Mucosa of descending colon (tissue), 3 donors: ENCODE measurements around the gene OR56A5. TPM values are rescaled to one million over a fixed set of nuclear protein-coding genes. Genes with fewer than 3 reads are reported as not detected.

Experiments
- ATAC-seq: fragments of 200-7000 bp; cut with Tn5 transposase; one replicate; pipeline ENCODE4 v1.9.1; 2020; ENCODE audit warnings: mild to moderate bottlenecking, moderate library complexity
- DNase-seq, 3 donors: peaks; one replicate each; pipeline ENCODE4 v3.0.0-alpha.2; 2020
- H3K36me3 ChIP-seq: fragments of 200-600 bp; one replicate; pipeline ENCODE4 v1.8.0; 2021; ENCODE audit warnings: low read depth, mild to moderate bottlenecking
- H3K4me1 ChIP-seq: fragments of 200-600 bp; one replicate; pipeline ENCODE4 v1.8.0; 2021; ENCODE audit warnings: low read depth, mild to moderate bottlenecking
- H3K4me3 ChIP-seq: fragments of 200-600 bp; one replicate; pipeline ENCODE4 v1.8.0; 2021; ENCODE audit warnings: mild to moderate bottlenecking
- H3K9me3 ChIP-seq: fragments of 200-600 bp; one replicate; pipeline ENCODE4 v1.8.0; 2021; ENCODE audit warnings: mild to moderate bottlenecking
- intact Hi-C, 2 donors: fragments of 100-400 bp; cut with DNase I in 1 of 2; cut with micrococcal nuclease in 1 of 2; formaldehyde crosslinking; loops; one replicate each; pipeline versions ENCODE4 v1.11.0 to v1.11.1; 2022; cut with DNase I, micrococcal nuclease
- long read RNA-seq, 2 donors: library from polyadenylated mRNA; unstranded; transcript quantifications; one replicate each; pipeline ENCODE4 v2.0.0, GENCODE V29; 2019 to 2021
- total RNA-seq, 3 donors: library from RNA; stranded (reverse); fragmentation: NEBNext Ultra II Directional in 2 of 3; extraction: Animal tissue kit (Norgen Biotek cat#: 25700) in 2 of 3; gene quantifications; one replicate each; pipeline versions ENCODE4 v1.2.1 to v1.2.4, GENCODE V29; 2021 to 2023
- TF ChIP-seq, protein P1 (sequence below): fragments of 200-600 bp; IDR thresholded peaks from one replicate; pipeline ENCODE4 v1.8.0; 2022; ENCODE audit warnings: antibody characterized with exemption, mild to moderate bottlenecking
- donor health status: DM: no; HTN: no; CAD: no; lungs with moderate emphysema.
- donor health status: DM: no; HTN: no; CAD: no.
- donor health status: DM: no; HTN: yes; CAD: no.

The OR56A5 gene, protein sequence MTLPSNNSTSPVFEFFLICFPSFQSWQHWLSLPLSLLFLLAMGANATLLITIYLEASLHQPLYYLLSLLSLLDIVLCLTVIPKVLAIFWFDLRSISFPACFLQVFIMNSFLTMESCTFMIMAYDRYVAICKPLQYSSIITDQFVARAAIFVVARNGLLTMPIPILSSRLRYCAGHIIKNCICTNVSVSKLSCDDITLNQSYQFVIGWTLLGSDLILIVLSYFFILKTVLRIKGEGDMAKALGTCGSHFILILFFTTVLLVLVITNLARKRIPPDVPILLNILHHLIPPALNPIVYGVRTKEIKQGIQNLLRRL
- total RNA-seq: not detected
- long read RNA-seq, donor 1: 0 reads
- long read RNA-seq, donor 2: 0 reads

DNA sequence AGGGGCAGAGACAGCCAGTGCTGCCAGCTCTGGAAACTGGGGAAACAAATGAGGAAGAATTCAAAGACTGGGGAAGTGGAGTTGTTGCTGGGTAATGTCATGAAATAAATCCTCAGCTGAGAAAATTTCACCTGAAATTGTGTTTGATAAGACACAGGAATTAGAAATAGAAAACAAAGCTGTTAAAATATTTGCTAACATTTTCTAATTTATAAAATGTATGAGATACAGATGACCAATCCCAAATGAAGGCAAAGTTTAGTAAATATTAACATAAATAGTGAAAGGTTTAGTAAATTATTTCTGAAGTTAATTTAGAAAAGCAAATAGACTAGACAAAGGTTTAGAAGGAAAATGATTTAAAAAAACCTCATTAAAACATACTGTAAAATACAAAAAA is at the start of gene OR56A5:
TSS of gene OR56A5 (minus strand) at position 101 of the 400 bp plus-strand sequence. CDS start at position 101, 0 bp downstream.
- Histone ChIP-seq H3K4me1 (no peaks in the 10 kb centered on the region), H3K36me3 (no peaks in the 10 kb centered on the region), H3K9me3 (peaks cover 14% of the 10 kb centered on the region), H3K4me3 (no peak within 1 kb of the TSS)
- DNase-seq (no peak), ATAC-seq (no peak)
- intact Hi-C loops: no loop called here
- TF ChIP-seq, protein P1, sequence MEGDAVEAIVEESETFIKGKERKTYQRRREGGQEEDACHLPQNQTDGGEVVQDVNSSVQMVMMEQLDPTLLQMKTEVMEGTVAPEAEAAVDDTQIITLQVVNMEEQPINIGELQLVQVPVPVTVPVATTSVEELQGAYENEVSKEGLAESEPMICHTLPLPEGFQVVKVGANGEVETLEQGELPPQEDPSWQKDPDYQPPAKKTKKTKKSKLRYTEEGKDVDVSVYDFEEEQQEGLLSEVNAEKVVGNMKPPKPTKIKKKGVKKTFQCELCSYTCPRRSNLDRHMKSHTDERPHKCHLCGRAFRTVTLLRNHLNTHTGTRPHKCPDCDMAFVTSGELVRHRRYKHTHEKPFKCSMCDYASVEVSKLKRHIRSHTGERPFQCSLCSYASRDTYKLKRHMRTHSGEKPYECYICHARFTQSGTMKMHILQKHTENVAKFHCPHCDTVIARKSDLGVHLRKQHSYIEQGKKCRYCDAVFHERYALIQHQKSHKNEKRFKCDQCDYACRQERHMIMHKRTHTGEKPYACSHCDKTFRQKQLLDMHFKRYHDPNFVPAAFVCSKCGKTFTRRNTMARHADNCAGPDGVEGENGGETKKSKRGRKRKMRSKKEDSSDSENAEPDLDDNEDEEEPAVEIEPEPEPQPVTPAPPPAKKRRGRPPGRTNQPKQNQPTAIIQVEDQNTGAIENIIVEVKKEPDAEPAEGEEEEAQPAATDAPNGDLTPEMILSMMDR: no peak

DNA sequence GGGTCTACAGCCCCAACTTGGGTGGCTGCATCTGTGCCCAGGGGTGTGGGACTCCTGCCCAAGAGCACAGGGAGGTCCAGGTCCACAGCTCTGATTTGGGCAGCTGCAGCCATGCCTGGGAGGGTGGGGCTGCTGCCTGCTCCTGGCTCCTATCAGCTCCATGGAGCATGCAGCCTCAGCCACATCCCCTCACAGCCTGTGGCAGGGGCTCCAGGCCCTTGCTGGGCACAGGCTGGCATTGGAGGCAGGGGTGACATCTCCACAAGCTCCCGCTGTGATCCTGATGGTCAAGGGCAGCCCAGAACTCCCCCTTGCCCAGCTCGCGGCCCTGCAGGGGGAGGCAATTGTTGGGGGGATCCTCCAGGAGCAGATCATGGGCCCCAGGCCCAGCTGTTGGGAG is 44.7 kb upstream of the OR56A5 start:
- TF ChIP-seq, protein P1: no peak
- H3K36me3 ChIP-seq: no peaks in the 10 kb centered on the region
- DNase-seq (no peak), ATAC-seq (no peak)
- no peaks in the 10 kb centered on the region for H3K4me1 ChIP-seq
- no peaks in the 10 kb centered on the region for H3K9me3 ChIP-seq
- H3K4me3 ChIP-seq: no peak overlapping the region
- intact Hi-C loops: no loop called here

DNA sequence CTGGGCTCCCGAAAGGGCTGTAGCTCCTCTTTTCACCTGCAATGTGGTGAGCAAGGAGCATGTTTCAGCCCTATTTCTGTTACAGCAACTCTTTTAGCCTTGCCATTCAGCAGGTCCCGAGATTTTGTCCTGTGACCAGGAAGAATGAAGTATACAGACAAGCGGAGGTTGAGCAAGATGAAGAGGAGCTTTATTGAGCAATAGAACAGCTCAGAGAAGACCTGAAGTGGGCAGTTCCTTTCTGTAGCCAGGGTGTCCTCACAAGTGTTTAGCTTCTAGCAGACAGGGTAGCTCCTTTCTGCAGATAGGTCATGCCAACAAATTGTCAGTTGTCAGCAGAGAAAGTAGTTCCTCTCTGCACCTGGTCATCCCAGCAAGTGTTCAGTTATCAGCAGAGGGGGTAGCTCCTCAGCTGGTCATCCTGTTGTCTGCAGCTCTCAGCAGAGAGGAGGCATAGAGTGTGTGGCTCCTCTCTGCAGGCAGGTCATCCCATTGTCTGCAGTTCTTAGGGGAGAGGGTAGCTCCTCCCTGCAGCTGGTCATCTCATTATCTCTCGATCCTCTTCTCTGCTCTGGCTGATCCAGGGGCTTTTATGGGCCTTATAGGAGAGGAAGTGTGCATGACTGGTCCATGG is 43.9 kb upstream of the OR56A5 start:
- TF ChIP-seq, protein P1: no peak
- DNase-seq (no peak), ATAC-seq (no peak)
- intact Hi-C loops: no loop called here
- no peaks in the 10 kb centered on the region for H3K36me3 ChIP-seq
- no peak overlapping the region for H3K4me3 ChIP-seq
- H3K4me1 ChIP-seq: no peaks in the 10 kb centered on the region
- no peaks in the 10 kb centered on the region for H3K9me3 ChIP-seq

DNA sequence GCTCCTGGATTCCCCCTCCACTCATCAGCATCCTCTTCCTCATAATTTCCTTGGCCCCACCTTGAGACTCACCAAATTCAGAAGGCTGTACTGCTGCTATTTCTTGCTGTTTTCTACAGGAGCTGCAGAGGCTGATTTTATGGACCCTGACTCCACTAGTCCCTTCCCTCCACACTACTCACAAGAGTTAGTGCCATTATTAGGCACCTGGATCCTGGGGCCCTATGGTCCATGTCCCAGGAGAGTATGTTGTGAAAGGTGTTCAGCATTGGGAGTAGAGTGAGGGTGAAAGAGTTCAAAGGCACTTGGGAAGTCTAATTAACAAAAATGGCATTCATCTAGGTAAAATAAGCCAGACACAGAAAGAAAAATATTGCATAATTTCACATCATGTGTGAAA is 38.6 kb upstream of the OR56A5 start, which contains the start of gene OR56A4:
TSS of gene OR56A4 (minus strand) at position 101 of the 400 bp plus-strand sequence. CDS start 3,954 bp downstream, outside the sequence.
- TF ChIP-seq, protein P1: no peak
- no peak for DNase-seq
- intact Hi-C loops: no loop called here

DNA sequence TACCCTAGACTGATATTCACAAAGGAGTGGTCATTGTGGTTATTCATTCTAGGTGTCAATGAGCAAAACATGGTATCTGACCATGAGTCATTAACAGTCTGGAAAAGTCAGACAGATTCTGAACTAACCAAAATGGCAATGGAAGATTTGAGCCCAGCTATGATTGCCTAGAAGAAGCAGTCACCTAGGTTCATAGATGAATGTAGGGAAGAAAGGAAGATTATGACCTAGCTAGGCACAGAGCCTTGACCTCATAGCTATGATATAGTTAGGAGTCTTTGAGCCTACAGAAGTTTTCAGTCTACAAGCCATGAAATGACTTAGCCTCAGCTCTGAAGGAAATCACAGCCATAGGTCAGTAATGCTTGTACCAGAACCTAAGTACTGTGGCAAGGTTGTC is 38.1 kb upstream of the OR56A5 start:
- intact Hi-C loops: no loop called here
- Histone ChIP-seq H3K9me3 (no peaks in the 10 kb centered on the region), H3K36me3 (no peaks in the 10 kb centered on the region), H3K4me3 (no peak overlapping the region), H3K4me1 (no peaks in the 10 kb centered on the region)
- ATAC-seq (no peak), DNase-seq (no peak)
- TF ChIP-seq, protein P1: no peak

More for the DNA sequence above, 38.6 kb upstream of the OR56A5 start, which contains the start of gene OR56A4:
- ATAC-seq: no peak
- no peak within 1 kb of the TSS for H3K4me3 ChIP-seq
- H3K9me3 ChIP-seq: no peaks in the 10 kb centered on the region
- no peaks in the 10 kb centered on the region for H3K36me3 ChIP-seq
- no peaks in the 10 kb centered on the region for H3K4me1 ChIP-seq
